A673 (cell line): ENCODE results near the gene SLU7. TPM values are rescaled to one million over a fixed set of nuclear protein-coding genes. Genes with fewer than 3 reads are reported as not detected.

Source experiments
- BruUV-seq: library from RNA; stranded (reverse); fragments of 400-500 nt; replicated peaks from 2 replicates; lab custom pipeline; 2021; lab: Mats Ljungman, UMichigan
- CTCF ChIA-PET: fragments of 300-600 bp; sonication (Branson Sonifier 250); formaldehyde crosslinking; loops from one replicate; lab custom pipeline; 2022; ENCODE audit warnings: antibody characterized with exemption; lab: Charles Lee
- POLR2A ChIA-PET: fragments of 300-600 bp; sonication (Branson Sonifier 250); formaldehyde crosslinking; loops from one replicate; lab custom pipeline; 2022; ENCODE audit warnings: antibody characterized with exemption; ENCODE audit not compliant: low non-redundant PET; lab: Charles Lee
- DNase-seq: peaks from one replicate; pipeline ENCODE4 v3.0.0-alpha.2; 2015; ENCODE audit warnings: low spot score
- H3K27ac ChIP-seq: fragments of 200-600 bp; sonication (generic); 2 replicates; pipeline ENCODE4 v1.5.1; 2016; ENCODE audit warnings: mixed run types, low read depth, mild to moderate bottlenecking, mixed read lengths, antibody characterized with exemption, low read length; ENCODE audit not compliant: poor library complexity, severe bottlenecking
- H3K27me3 ChIP-seq: fragments of 200-600 bp; sonication (generic); replicated peaks from 2 replicates; pipeline ENCODE4 v1.6.1; 2017; ENCODE audit warnings: mixed run types, low read depth, mild to moderate bottlenecking, mixed read lengths, antibody characterized with exemption, low read length; ENCODE audit not compliant: insufficient read depth, poor library complexity
- H3K36me3 ChIP-seq: fragments of 200-600 bp; sonication (generic); 2 replicates; pipeline ENCODE4 v1.6.1; 2016; ENCODE audit warnings: mixed run types, mild to moderate bottlenecking, mixed read lengths, antibody characterized with exemption, low read length; ENCODE audit not compliant: insufficient read depth, poor library complexity, severe bottlenecking
- H3K4me1 ChIP-seq: fragments of 200-600 bp; sonication (generic); 2 replicates; pipeline ENCODE4 v1.6.1; 2017; ENCODE audit warnings: mixed run types, mild to moderate bottlenecking, mixed read lengths, antibody characterized with exemption, low read length; ENCODE audit not compliant: insufficient read depth, poor library complexity, severe bottlenecking
- H3K4me3 ChIP-seq: fragments of 200-600 bp; sonication (generic); 2 replicates; pipeline ENCODE4 v1.5.1; 2016; ENCODE audit warnings: low read depth, mixed run types, mild to moderate bottlenecking, mixed read lengths, low read length; ENCODE audit not compliant: poor library complexity, severe bottlenecking
- H3K9me3 ChIP-seq: fragments of 200-600 bp; sonication (generic); 2 replicates; pipeline ENCODE4 v1.6.1; 2016; ENCODE audit warnings: mixed run types, low read depth, mild to moderate bottlenecking, mixed read lengths, antibody characterized with exemption, low read length; ENCODE audit not compliant: poor library complexity, severe bottlenecking
- EZH2 ChIP-seq: fragments of 200-600 bp; sonication (generic); IDR thresholded peaks from 2 replicates; pipeline ENCODE4 v1.6.1; 2017; ENCODE audit warnings: borderline replicate concordance, low read depth, mild to moderate bottlenecking, mixed read lengths, antibody characterized with exemption, low read length; ENCODE audit not compliant: poor library complexity, severe bottlenecking
- intact Hi-C: fragments of 100-400 bp; cut with micrococcal nuclease; formaldehyde crosslinking; loops from one replicate; pipeline ENCODE4 v1.10.0; 2022; ENCODE audit not compliant: unreplicated experiment
- total RNA-seq: library from RNA; stranded (reverse); gene quantifications from 2 replicates; pipeline ENCODE4 v1.2.3, GENCODE V29; 2021
- TF ChIP-seq, protein P1 (sequence below): fragments of 300-800, 200-600 bp; sonication (generic); conservative IDR thresholded peaks from 2 replicates; pipeline ENCODE4 v1.5.1; 2017; ENCODE audit warnings: low read depth, mild to moderate bottlenecking, antibody characterized with exemption, low read length, moderate library complexity, mixed read lengths

SLU7 gene
- total RNA-seq, 1 experiment from 2014 or later: 37.4 TPM

DNA sequence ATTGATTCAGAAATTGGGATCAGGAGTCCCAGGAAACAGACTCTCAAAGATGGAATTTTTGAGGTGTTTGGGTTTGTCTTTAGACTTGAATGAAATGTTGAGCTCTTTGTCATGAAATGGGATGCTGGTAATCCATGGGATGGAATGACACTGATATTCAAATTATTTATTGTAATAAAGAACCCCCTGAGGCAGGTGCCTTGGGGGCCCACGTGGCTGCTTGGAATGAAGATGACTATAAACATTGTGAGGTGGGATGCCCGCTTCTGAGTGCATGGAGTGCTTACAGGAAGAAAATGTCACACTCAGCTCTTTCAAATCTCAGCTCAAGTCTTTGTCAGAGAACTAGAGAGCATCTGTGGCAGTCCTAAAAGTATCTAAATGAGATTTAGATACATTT, 38.8 kb downstream of the SLU7 start:
- no peak overlapping the region for H3K27ac ChIP-seq
- intact Hi-C loops: no loop called here
- no TSS peak for BruUV-seq
- H3K4me1 ChIP-seq: peaks cover 7% of the 10 kb centered on the region
- no peaks in the 10 kb centered on the region for H3K9me3 ChIP-seq
- H3K4me3 ChIP-seq: no peak overlapping the region
- H3K36me3 ChIP-seq: no peaks in the 10 kb centered on the region
- CTCF ChIA-PET: interaction anchor here (0.5 kb wide), 1 partner anchor 341 kb away, joined by 5 read pairs; no protein-coding TSS in a partner anchor
- peaks cover 4% of the 10 kb centered on the region for H3K27me3 ChIP-seq
- POLR2A ChIA-PET: no interaction called here
- DNase-seq: no peak
- TF ChIP-seq EZH2: no peak
- TF ChIP-seq, protein P1, sequence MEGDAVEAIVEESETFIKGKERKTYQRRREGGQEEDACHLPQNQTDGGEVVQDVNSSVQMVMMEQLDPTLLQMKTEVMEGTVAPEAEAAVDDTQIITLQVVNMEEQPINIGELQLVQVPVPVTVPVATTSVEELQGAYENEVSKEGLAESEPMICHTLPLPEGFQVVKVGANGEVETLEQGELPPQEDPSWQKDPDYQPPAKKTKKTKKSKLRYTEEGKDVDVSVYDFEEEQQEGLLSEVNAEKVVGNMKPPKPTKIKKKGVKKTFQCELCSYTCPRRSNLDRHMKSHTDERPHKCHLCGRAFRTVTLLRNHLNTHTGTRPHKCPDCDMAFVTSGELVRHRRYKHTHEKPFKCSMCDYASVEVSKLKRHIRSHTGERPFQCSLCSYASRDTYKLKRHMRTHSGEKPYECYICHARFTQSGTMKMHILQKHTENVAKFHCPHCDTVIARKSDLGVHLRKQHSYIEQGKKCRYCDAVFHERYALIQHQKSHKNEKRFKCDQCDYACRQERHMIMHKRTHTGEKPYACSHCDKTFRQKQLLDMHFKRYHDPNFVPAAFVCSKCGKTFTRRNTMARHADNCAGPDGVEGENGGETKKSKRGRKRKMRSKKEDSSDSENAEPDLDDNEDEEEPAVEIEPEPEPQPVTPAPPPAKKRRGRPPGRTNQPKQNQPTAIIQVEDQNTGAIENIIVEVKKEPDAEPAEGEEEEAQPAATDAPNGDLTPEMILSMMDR: no peak

DNA sequence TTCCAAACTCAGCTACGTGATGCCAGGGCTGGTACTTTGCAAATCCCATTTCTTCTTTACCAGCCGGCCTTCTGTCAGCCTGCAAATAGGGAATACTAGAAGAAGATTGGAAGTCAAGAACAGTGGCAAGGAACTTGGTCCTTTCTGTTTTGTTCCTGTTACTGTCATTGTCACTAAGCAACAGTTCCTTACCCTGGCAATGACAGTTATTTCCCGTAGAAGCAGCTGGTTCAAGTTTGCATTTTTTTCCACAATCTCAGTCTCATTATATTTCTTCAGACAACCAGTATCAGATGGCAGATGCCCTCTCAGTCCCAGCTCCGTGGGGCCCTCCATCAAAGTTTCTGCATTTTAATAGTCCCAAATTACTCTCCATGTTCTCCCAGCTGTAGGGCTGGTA, 39.4 kb downstream of the SLU7 start:
- Histone ChIP-seq H3K27me3 (peaks cover 4% of the 10 kb centered on the region), H3K36me3 (no peaks in the 10 kb centered on the region), H3K9me3 (no peaks in the 10 kb centered on the region), H3K4me3 (no peak overlapping the region), H3K4me1 (peaks cover 7% of the 10 kb centered on the region), H3K27ac (no peak overlapping the region)
- intact Hi-C loops: no loop called here
- CTCF ChIA-PET: no interaction called here
- no TSS peak for BruUV-seq
- no peak for TF ChIP-seq EZH2
- TF ChIP-seq, protein P1: no peak
- no peak for DNase-seq
- POLR2A ChIA-PET: no interaction called here

DNA sequence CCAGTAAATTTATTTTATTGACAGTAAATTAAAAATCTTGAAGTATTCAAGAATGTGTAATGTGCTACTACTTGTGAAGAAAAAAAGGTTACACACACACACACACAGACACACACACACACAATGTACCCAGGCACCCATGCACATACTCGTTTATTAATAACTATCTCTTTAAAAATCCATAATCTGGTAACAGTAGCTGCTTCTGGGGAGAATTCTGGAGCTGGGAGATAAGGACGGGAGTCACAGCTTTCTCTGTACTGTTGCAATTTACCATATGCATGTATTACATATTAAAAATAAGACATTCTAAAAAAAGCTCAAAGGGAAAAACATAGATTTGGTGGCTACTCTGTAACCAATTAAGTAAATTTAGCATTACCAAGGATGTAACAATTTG, 40.6 kb downstream of the SLU7 start:
- H3K27ac ChIP-seq: no peak overlapping the region
- BruUV-seq: no TSS peak
- H3K4me1 ChIP-seq: peaks cover 7% of the 10 kb centered on the region
- H3K4me3 ChIP-seq: no peak overlapping the region
- intact Hi-C loops: no loop called here
- ChIA-PET CTCF (no interaction called here), POLR2A (no interaction called here)
- TF ChIP-seq, protein P1: no peak
- TF ChIP-seq EZH2: no peak
- H3K27me3 ChIP-seq: peaks cover 7% of the 10 kb centered on the region
- H3K9me3 ChIP-seq: no peaks in the 10 kb centered on the region
- H3K36me3 ChIP-seq: no peaks in the 10 kb centered on the region
- no peak for DNase-seq
